Pancreas (tissue), 10 donors: Measurements from ENCODE around the gene RPL31. TPM values are rescaled to one million over a fixed set of nuclear protein-coding genes. Genes with fewer than 3 reads are reported as not detected.

ENCODE experiments used
- ATAC-seq, 4 donors: fragments of 200-7000 bp; cut with Tn5 transposase; one replicate each; pipeline versions ENCODE4 v1.8.0 to v1.9.1; 2020; ENCODE audit warnings: mild to moderate bottlenecking in 4 of 4, moderate library complexity in 4 of 4
- DNase-seq, 6 donors: peaks; one replicate each; pipeline ENCODE4 v3.0.0-alpha.2; 2020
- FAIRE-seq: peaks from 2 replicates; lab custom pipeline; 2012; peaks lifted over from hg19 to GRCh38; lab: Jason Lieb, UNC
- H3K27ac ChIP-seq, 4 donors: fragments of 200-600 bp; sonication (generic); 1 replicate in 3 of 4; 2 replicates in 1 of 4; pipeline versions ENCODE4 v1.5.0 to v1.8.0; 2020
- H3K27me3 ChIP-seq, 4 donors: fragments of 200-600 bp; one replicate each; pipeline ENCODE4 v1.8.0; 2021
- H3K36me3 ChIP-seq, 3 donors: fragments of 200-600 bp; sonication (generic) in 1 of 3; one replicate each; pipeline versions ENCODE4 v1.5.0 to v1.8.0; 2020 to 2021
- H3K4me1 ChIP-seq, 3 donors: fragments of 200-600 bp; one replicate each; pipeline ENCODE4 v1.8.0; 2021
- H3K4me3 ChIP-seq, 4 donors: fragments of 200-600 bp; sonication (generic) in 2 of 4; one replicate each; pipeline versions ENCODE4 v1.5.0 to v1.8.0; 2020 to 2021
- H3K9me3 ChIP-seq, 4 donors: fragments of 200-600 bp; one replicate each; pipeline ENCODE4 v1.8.0; 2021
- WGBS, 2 donors: extraction: QIAGEN DNeasy Blood & Tissue Kit; methylation state at CpG; one replicate each; pipeline ENCODE4 v1.1.7; 2013; 5-methylcytosine and 5-hydroxymethylcytosine counted together
- intact Hi-C, 3 donors: fragments of 100-400 bp; cut with DNase I; formaldehyde crosslinking; loops; one replicate each; pipeline versions ENCODE4 v1.11.1 to v1.14.2; 2022
- polyA plus RNA-seq, 2 donors: library from polyadenylated mRNA; stranded (reverse); fragments of 200-250 nt; gene quantifications; one replicate each; pipeline ENCODE4 v1.2.3, GENCODE V29; 2013
- total RNA-seq, 6 donors: library from RNA; stranded (reverse); fragmentation: NEBNext Ultra II Directional in 4 of 6; extraction: Animal tissue kit (Norgen Biotek cat#: 25700) in 4 of 6; gene quantifications; one replicate each; pipeline versions ENCODE4 v1.2.1 to v1.2.4, GENCODE V29; 2021 to 2023
- TF ChIP-seq, protein P1 (sequence below), 4 donors: fragments of 200-600 bp; sonication (generic) in 3 of 4; IDR thresholded peaks; one replicate each; pipeline versions ENCODE4 v1.5.0 to v1.8.0; 2021; ENCODE audit warnings: antibody characterized with exemption in 4 of 4
- donor health status: healthy with polysubstance abuse.
- donor health status: DM: no; HTN: no; CAD: no; lungs with moderate emphysema.
- donor health status: DM: no; HTN: no; CAD: no.
- donor health status: control.
- donor health status: control.
- donor health status: Bipolar disorder and iron deficiency.
- donor health status: DM: yes; HTN: yes; CAD: no.
- donor health status: DM: no; HTN: no; CAD: no.
- donor health status: DM: no; HTN: no; CAD: no.
- donor health status: DM: yes; HTN: yes; CAD: no.

RPL31 gene
- total and polyA plus RNA-seq, 8 donors = 583 to 3,410 (median 959) TPM

DNA sequence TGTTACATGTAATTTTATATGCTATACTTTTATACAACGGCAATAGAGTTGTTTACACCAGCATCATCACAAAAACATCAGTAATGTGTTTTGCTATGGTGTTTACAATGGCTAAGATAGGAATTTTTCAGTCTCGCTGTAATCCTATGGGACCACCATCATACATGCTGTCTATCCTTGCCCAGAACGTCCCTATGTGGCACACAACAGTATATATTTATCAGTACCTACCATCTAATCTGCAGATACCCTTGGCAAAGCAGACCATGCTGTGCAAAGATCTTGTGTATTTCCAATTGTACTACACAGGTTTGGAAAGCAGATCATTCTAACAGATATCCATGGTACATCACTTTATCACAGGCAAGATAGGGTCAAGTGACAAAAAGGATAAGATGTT, 15.3 kb downstream of the RPL31 start:
- Histone ChIP-seq H3K36me3 (peaks cover 0 to 41% (median 1%) of the 10 kb centered on the region in 3 donors), H3K4me3 (no peak overlapping the region), H3K27ac (no peak overlapping the region), H3K27me3 (no peaks in the 10 kb centered on the region), H3K4me1 (no peaks in the 10 kb centered on the region), H3K9me3 (no peaks in the 10 kb centered on the region)
- TF ChIP-seq, protein P1, sequence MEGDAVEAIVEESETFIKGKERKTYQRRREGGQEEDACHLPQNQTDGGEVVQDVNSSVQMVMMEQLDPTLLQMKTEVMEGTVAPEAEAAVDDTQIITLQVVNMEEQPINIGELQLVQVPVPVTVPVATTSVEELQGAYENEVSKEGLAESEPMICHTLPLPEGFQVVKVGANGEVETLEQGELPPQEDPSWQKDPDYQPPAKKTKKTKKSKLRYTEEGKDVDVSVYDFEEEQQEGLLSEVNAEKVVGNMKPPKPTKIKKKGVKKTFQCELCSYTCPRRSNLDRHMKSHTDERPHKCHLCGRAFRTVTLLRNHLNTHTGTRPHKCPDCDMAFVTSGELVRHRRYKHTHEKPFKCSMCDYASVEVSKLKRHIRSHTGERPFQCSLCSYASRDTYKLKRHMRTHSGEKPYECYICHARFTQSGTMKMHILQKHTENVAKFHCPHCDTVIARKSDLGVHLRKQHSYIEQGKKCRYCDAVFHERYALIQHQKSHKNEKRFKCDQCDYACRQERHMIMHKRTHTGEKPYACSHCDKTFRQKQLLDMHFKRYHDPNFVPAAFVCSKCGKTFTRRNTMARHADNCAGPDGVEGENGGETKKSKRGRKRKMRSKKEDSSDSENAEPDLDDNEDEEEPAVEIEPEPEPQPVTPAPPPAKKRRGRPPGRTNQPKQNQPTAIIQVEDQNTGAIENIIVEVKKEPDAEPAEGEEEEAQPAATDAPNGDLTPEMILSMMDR (IDR thresholded peaks at IDR 0.05) = no peak
- 78 to 83% methylated on average over 3 of the region's 3 CpGs for WGBS, 2 donors
- intact Hi-C loops = no loop called here
- FAIRE-seq (no peak), DNase-seq (no peak), ATAC-seq (no peak)

DNA sequence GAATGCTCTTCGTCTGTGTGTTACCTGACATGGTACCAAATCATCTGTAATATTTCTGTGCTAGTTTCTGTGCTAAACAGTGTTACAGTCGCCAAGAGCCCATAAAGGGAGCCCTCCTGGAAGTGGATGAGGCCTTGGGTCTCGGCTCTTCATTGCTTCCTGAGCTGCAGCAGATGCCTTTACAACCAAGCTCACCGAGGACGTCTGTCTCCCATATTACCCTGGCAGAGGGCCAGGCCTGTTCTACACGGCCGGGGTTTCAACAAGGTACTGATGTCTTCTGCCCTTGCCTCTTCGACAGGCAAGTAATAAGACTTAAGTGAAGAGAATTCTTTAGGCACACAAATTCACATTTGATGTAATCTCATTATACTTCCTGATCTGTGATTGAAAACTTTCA, 16.8 kb downstream of the RPL31 start:
- TF ChIP-seq, protein P1 (IDR thresholded peaks at IDR 0.05) = no peak
- Histone ChIP-seq H3K9me3 (no peaks in the 10 kb centered on the region), H3K36me3 (peaks cover 3 to 41% (median 3%) of the 10 kb centered on the region in 3 donors), H3K27ac (no peak overlapping the region), H3K4me3 (no peak overlapping the region), H3K4me1 (no peaks in the 10 kb centered on the region), H3K27me3 (no peaks in the 10 kb centered on the region)
- ATAC-seq (no peak), FAIRE-seq (no peak), DNase-seq (peak in 1 of 6 donors; percentile 21)
- 57 to 62% methylated on average over 8 of the region's 8 CpGs for WGBS, 2 donors
- intact Hi-C loops = no loop called here

DNA sequence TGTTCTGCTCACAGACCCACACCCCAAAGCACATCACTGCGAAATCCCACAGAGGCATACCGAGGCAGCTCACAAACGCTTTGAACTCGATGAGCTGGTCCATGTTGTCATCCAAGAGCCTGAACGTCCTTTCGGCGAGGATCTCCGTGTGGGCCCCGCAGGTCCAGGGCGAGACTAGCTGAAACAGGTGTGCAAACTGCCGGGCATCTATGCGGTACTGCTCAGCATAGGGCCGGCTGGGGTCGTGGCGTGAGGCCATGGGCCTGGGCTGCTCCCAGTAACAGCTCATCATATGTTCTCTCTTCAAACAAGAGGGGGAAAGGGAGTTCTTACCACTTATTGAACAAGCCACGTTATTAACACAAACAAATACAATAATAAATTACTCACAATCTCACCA, 20.1 kb downstream of the RPL31 start:
- TF ChIP-seq, protein P1 (IDR thresholded peaks at IDR 0.05) = no peak
- Histone ChIP-seq H3K27me3 (no peaks in the 10 kb centered on the region), H3K9me3 (no peaks in the 10 kb centered on the region), H3K4me1 (no peaks in the 10 kb centered on the region), H3K27ac (no peak overlapping the region), H3K4me3 (no peak overlapping the region), H3K36me3 (peaks cover 3 to 59% (median 8%) of the 10 kb centered on the region in 3 donors)
- FAIRE-seq = no peak
- 84 to 86% methylated on average over 16 of the region's 16 CpGs for WGBS, 2 donors
- DNase-seq = no peak
- intact Hi-C loops = loop anchor here in 1 of 3 donors (5.0 kb wide), 1 partner anchor 130 kb away; the partner anchor contains the start of gene TBC1D8
- no peak for ATAC-seq

DNA sequence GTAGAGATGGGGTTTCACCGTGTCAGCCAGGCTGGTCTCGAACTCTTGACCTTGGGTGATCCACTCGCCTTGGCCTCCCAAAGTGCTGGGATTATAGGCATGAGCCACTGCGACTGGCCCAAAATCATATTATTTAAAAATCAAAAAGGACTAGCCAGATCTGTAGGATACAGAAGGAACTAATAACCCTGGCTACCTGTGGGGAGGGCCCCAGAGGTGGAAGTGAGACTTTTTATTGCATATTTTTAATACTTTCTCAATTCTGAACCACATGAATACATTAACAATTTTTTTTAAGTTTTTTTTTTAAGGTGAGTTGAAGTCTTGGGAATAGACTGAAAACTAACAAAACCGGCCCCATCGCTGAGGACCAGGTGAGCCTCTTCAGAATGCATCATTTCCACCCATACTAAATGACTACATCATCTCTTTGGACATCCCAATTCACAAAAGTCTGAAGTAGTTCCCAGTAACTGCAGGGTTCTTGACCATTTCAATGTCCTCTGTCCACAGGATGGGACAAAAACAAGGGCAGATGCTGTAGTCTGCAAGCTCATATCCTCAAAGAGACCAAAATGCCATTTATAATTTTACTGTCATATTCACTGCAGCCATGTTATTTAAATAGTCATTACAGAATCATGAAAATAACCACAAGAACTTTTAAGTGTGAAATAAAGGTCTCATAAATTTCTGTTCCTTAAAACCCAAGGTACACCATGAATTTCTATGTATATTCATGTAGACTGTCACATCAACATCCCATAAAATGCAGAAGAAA, 21.4 kb downstream of the RPL31 start:
- intact Hi-C loops = loop anchor here in 1 of 3 donors (5.0 kb wide), 1 partner anchor 129 kb away; the partner anchor contains the start of gene TBC1D8
- Histone ChIP-seq H3K27me3 (no peaks in the 10 kb centered on the region), H3K36me3 (peaks cover 3 to 72% (median 8%) of the 10 kb centered on the region in 3 donors), H3K4me1 (no peaks in the 10 kb centered on the region), H3K9me3 (no peaks in the 10 kb centered on the region), H3K4me3 (no peak overlapping the region), H3K27ac (no peak overlapping the region)
- WGBS, 2 donors = 95 to 98% methylated on average over 6 of the region's 6 CpGs
- TF ChIP-seq, protein P1 (IDR thresholded peaks at IDR 0.05) = no peak
- no peak for FAIRE-seq
- no peak for ATAC-seq
- DNase-seq = no peak

DNA sequence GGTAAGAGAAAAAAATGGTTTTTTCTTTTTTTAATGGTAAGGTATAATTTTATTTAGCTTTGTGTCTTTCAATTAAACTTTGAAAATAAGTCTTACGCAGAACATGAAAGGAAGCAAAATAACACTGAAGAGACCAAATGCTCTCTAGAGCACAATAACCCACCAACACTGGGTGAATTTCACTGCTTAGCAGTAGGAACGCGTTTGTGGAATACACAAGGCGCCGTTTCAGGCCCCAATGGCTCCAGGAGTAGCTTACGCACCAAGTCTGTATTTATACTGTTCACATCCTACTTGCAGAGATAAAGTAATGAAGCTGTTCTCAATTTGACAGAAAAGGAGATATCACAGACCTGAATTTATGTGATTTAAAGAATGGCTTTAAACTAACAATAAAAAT, 23.5 kb downstream of the RPL31 start:
- intact Hi-C loops = no loop called here
- FAIRE-seq = no peak

More for the DNA sequence above, 23.5 kb downstream of the RPL31 start:
- WGBS, 2 donors = 89 to 94% methylated on average over 6 of the region's 6 CpGs
- no peak overlapping the region for H3K4me3 ChIP-seq
- H3K36me3 ChIP-seq = peaks cover 3 to 69% (median 8%) of the 10 kb centered on the region in 3 donors
- DNase-seq = no peak
- no peak for ATAC-seq
- H3K27ac ChIP-seq = no peak overlapping the region
- H3K4me1 ChIP-seq = no peaks in the 10 kb centered on the region
- H3K9me3 ChIP-seq = no peaks in the 10 kb centered on the region
- TF ChIP-seq, protein P1 (IDR thresholded peaks at IDR 0.05) = no peak
- H3K27me3 ChIP-seq = no peaks in the 10 kb centered on the region
